Stimulated activated CD8-positive, alpha-beta memory T cell treated with anti-CD3 and anti-CD28 coated beads, Interleukin-15, amount 100 ng/mL, for 4 hours (primary cell): ENCODE measurements around the gene IFT20.

Experiments used
- DNase-seq, 2 donors: peaks; one replicate each; pipeline ENCODE4 v3.0.0-alpha.2; 2020; ENCODE audit warnings: low read depth in 2 of 2

The IFT20 gene

DNA sequence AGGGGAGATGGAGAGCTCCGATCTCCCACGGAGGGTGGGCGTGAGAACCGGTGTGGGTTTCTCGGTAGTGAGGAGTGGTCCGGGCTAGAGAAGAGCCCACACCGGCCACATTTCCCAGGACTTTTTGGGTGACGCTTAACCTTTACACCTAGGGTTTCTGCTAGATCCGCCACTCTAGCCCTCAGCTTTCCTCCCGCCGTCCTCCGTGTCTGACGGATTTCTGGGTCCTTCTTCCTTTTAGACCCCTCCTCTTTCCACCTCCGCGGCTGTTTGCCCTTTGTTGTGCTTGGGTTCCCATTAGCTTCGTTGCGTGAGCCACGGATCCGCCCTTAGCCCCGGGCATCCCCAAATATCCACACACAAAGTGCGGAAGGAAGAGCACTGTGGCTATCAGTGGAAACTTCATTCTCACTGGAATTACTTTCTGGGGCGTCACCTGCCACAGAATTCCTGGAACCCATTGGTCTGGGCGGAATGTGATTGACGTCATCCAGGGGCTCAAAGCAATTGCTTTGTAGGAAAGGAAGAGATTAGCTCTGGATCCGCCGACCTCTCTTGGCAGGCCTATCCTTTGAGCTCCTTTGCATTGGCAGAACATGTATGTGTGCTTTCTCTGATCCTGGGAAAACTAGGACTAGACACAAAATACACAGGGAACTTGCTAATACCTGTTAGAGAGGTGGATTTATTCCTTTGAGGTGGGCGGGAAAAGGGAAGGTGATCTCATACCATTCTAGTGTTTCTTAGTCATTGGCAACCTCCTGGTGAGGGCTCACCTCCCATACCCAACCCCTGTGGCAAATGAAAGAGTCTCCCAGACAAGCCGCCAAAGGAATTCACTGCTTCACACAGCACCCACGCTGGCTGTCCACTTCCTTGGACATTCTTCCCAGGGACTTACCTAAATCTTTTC, 943 bp upstream of the IFT20 start:
- DNase-seq: no peak

DNA sequence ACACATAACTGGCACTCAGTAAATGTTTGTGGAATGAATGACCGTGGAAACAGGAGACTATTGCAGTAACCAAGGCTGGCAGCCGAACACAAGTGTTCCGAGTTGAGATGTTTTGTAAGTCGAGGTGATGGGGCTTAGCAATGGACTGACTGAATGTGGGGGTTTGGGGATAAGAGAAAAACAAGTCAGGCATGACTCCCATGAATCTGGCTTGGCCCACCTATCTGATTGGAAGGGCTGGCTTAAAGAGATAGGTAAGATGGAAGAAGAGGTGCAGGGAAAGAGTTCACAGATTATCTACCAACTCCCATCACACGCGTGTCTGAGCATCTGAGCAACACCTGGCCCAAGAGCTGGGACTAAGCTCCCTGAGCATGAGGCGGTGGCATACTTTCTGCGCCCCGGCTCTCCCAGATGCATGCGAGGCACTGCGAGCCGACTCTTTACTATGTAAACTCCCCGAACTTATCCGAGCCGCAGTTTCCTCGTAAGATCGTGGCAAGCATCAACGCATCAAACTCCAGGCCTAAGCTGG, 539 bp downstream of the IFT20 start:
- DNase-seq: no peak

DNA sequence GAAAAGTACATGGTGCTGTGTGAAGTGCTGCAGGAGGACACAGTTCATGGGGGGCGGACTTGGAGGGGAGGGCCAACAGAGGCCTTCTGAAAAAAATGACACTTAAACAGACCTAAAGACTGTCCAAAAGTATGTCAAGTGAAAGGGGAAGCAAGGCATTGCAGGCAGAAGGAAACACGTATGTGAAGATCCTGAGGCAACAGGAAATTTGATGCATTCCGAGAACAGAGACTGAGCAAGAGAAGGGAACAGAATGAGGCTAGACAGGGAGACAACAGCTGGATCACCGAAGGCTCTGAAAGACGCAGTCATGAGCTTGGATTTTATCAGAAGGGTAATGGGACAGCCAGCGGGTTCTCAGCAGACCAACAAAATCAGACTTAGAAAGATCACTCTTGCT, 1.1 kb downstream of the IFT20 start:
- DNase-seq: no peak

DNA sequence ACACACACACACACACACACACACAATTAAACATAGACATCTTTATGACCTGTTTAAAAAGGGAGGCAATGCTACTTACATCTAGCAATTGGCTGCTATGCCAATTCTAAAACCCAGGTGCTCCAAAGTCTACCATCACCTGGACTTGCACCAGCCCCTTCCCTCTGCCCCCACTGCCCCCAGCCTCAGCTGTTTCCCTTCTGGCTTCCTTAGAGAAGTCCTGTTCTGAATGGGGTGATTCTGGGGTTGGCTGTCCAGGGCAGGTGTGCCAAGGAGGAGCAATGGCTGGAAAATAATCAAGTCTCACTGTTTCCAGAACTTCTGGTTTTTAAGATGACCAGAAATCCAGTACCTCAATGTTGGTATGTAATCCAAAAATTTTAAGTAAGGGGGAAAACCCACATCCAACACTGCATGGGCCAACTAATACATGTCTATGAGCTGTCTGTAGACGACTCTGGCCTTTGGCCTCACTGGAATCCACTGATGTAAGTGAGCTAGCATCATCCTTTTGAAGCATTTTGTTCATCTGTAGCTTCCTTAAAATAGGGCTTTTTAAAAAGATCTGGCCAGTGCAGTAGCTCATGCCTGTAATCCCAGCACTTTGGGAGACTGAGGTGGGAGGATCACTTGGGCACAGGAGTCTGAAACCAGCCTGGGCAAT, 2.1 kb downstream of the IFT20 start:
- DNase-seq: no peak

DNA sequence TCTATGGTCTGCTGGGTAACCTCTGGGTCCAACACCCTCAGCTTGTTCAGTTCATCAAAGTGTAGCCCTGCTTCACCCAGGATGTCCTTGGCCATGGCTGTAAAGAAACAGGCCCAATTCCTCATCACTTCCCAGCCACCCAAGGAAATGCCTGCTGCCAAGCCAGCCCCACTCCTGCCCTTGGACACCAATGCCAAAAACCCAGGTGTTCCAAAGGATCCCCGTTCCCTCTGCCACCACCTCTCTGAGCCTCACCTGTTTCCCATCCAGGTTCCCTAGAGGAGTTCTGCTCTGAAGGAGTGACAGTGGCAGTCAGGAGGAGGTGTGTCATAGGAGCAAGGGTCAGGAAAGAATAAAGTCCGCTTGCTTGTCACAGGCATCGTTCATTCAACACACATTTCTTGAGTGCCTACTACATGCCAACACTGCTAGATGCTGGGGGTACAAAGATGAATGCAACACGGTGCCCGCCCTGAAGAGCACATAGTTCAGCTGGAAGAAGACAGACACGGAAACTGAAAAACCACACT, 3.3 kb downstream of the IFT20 start:
- no peak for DNase-seq

DNA sequence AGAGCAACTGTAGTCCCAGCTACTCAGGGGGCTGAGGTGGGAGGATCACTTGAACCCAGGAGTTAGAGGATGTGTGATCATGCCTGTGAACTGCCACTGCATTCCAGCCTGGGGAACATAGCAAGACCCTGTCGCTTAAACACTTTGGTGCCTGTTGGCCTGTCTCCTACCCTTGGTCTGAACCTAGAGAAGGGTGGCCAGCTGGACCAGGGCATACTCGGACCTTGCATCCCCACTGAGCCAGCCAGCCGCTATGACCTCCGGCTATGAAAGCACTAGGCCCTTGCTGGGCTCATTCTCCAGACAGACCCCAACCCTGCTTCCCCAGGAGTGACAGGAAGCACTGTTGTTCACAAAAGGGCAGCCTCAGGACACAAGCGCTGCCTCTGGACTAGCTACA, 4.6 kb downstream of the IFT20 start:
- DNase-seq: no peak

DNA sequence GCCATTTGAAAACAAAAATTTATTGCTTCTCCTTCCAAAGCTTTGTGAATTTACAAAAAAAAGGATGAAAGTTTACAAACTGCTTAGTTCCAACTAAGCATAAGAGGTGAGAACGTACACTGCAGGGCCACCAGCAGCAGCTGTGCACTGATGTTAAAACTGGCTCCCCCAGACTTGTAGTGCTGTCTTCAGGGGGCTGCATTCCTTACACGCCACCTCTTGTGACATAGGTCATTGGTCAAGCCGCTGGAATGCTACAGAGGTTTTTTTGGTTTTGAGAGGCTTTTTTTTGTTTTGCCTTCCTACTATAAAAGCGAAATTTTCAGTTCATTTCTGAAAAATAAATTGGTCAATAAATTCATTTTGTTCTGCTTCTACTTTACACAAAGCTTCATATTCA, 6.9 kb downstream of the IFT20 start:
- no peak for DNase-seq

DNA sequence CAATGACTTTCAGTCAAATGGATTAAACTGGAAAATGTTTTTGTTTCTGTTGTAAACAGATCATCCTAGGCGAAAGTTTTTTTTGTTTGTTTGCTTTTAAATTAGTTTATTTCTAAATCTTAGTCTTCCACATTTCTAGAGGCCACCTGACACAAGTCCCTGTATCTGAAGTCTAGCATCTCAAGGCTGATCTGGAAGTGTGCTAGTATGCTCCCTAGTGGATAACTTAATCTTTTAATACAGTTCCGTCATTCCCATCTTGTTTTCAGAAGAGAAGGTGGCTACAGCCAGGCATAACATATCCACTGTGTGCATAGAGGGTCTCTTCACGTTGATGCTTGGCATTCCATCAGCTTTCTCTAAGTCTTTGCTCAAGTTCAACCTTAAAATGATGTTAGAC, 7.6 kb downstream of the IFT20 start:
- DNase-seq: no peak

DNA sequence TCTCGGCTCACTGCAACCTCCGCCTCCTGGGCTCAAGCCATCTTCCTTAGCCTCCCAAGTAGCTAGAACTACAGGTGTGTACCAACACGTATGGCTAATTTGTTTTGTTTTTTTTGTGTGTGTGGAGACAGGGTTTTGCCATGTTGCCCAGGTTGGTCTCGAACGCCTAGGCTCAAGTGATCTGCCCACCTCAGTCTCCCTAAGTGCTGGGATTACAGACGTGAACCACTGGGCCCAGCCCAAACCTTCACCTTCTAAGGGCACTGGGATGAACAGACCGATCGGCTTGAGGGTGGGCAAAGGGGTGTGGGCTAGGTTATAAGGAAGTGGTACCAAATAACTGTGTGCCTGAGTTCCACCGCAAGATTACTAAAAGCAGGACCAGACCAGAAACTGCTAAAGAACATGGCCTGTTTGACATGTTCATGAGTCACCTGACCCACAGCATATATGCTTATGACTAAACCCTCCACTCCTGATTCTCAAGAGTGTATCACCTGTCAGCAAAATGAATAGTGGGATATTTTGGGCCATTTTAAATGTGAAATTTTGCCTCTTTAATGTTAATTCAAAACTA, 8.2 kb downstream of the IFT20 start:
- DNase-seq: no peak

DNA sequence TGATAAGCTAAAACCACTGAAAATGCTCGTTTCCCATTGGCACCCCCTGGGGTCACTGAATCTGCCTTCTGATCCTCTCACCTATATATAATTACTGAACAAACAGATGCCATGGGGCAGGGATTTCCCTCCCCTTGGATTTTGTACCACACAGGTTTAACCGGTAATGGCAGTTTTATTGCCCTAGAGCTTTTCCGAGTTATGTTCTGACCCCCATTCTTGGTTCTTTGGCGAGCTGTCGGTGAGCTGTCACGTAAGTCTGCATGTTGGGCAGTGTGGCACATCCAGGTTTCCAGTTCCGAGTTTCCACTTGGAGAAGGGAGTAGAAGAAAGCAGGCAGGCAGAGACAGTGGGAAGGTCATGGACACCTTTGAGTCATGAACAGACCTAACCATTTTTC, 9.2 kb downstream of the IFT20 start:
- DNase-seq: no peak

DNA sequence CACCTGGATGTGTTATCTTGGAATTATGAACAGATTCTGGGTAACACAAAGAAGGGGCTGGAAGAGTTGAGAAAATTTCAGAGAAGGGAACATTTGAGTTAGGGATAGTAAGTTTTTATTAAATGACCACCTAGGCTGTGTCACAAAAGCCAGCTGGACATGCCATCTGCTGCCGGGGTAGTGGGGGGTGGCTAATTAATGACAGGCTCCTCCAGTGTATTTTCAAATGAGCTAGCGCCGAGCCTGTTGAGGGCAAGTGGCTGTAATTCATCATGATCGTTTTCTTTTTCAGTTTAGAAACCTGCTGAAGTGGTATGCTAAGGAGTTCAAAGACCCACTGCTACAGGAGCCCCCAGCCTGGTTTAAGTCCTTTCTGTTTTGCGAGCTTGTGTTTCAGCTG, 10.1 kb downstream of the IFT20 start:
- DNase-seq: no peak

DNA sequence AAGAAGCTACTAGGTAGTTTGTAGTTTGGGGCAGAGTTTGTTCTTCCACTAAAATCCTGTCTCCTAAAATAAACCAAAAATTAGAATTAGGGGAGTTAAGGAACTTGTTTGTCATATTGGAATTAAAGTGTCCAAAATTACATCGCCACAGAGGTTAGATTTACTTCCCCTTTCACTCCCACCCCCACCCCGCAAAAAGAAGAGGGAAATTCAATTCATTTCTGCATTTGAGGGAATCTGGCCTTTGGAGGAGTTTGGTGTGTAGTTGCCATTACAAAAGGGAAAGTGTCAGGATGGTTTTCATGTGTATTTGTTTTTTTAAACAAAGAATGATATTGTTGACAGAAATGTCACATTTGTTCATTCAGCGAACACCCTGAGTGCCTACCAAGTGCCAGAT, 10.5 kb downstream of the IFT20 start:
- no peak for DNase-seq

DNA sequence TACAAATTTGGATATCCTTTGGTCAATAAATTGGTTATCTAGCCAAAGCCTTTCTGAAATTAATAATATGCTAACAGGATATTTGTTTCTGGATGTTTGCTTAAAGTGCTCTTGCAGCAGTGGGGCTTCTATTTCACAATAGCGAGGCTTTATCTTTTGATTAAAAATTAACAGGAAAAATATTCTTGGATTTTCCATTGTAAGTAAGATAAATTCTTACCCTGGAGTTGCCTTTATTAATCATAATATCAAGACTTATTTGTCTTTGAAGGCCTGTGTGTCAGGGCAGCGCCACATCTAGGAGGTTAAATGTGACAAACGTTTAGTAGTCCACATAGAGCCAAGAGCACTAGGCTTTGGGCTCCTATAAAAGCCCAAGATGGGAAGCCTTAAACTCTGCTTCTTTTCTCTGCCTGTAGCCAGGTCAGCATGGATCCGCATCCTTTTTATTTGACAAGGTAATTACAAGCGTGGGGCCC, 11.0 kb downstream of the IFT20 start:
- no peak for DNase-seq

DNA sequence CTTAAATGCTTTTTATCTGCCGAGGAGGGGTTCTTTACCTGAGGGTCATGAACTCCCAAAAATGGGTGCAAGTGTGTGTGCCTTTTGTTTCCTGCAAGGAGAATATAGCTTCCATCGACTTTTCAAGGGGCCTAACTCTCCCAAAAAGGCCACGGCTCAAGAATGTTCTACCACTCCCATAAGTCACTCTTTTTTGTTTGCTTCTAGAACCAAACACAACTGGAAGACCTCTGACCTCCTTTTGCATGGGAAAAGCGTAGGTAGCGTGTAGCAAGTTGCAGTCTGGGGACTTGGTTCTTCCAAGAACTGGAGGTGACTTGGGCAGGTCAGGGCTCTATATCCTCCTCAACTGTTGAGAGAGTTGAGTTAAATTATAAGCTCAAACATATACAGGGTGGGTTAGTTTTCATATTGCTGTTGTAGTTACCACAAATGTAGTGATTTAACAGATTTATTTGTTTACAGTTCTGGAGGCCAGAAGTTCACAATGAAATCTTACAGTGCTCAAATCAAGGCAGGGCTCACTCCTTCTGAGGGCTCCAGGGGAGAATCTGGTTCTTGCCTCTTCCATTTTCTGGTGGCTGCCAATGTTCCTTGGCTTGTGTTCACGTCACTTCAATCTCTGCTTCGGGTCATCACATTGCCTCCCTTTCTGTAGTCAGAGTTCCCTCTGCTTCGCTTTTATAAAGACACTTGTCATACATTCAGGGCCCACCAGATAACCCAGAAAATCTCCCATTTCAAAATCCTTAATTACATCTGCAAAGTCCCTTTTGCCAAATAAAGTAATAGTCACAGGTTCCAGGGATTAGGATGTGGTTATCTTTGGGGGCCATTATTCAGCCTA, 14.8 kb downstream of the IFT20 start:
- DNase-seq: no peak

DNA sequence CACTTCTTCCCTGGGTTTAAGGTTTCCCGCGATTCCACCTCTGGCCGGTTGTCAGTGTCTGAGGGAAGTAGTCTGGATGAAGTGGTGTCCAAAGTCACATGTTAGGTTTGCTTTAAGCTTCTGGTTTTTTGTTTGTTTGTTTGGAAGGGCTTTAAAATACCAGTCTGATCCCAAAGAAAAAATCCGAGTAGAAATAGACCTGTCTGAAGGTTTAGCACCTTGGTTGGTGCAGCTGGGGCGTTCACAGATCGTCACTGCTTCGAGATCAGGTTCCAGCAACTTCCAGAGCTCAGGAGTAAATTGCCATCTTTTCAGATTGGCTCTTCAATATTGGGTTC, 15.7 kb downstream of the IFT20 start:
- no peak for DNase-seq

DNA sequence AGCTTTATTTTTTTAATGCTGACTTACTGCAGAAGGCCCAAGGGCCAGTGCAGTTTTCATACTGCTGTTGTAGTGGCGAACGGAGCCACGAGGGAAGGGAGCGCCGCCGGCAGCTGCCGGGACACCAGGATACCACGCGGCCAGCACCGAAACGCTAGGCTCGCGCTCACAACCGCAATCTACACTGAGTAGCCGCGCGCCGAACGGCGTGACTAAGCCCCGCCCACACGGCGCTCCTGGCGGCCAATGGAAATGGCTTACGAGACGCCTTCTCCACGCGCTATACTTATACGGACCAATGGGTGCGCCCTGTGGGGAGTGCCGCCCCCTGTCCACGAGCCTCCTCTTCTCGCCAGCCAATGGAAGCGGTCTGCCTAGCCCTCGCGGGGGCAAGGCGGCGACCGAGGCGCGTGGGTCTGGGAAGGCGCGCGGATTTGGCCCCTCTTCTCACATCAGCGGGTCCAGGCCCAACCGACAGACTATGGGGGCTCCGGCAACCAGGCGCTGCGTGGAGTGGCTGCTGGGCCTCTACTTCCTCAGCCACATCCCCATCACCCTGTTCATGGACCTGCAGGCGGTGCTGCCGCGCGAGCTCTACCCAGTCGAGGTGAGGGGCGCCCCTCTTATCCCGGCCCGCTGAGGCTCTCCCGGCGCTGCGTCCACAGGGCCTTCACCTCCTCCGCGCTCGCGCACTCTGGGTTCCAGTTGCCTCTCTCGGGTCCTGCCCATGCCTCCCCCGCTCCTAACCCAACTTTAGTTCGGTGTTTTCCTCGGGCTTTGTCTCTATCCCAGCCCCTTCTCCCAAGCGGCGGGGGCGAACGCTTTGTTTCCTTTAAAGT, 16.3 kb downstream of the IFT20 start, which contains the start of gene TMEM97:
Gene TMEM97, plus strand, starts transcription at position 442 of the 839 bp plus-strand sequence. Its CDS starts 40 bp downstream, at position 482.
- DNase-seq: peak; percentile 89 to 91

DNA sequence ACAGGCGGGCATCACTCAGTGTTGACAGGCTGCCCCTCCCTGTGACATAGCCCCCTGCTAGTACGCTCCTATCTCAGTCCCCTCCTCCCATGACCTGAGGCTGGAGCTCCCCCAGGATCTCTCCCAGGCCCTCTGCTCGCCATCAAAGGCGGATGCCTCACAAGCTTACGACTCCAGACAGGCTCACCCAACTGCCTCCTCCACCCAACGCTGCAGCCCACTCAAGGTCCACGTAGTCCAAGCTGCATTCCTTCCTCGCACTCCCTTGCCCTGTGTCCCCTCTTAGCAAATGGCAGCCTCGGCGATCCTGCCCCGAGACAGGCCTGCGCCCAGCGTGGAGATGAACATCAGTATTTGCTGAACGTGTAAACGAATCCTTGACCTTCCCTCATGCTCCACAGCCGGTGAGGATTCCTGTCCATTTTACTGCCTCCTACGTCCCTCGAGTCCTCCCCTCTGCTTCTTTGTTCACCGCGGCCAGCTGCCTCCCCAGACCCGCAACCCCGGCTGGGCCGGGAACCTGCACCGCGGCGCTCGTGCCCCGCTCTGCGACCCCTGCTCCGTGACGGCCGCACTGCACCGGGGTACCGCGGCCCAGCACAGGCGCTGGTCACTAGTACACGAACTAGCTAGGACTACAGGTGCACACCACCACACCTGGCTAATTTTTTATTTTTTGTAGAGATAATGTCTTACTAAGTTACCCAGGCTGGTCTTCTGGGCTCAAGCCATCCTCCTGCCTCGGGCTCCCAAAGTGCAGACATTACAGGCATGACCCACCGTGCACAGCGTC, 17.1 kb downstream of the IFT20 start:
- no peak for DNase-seq

DNA sequence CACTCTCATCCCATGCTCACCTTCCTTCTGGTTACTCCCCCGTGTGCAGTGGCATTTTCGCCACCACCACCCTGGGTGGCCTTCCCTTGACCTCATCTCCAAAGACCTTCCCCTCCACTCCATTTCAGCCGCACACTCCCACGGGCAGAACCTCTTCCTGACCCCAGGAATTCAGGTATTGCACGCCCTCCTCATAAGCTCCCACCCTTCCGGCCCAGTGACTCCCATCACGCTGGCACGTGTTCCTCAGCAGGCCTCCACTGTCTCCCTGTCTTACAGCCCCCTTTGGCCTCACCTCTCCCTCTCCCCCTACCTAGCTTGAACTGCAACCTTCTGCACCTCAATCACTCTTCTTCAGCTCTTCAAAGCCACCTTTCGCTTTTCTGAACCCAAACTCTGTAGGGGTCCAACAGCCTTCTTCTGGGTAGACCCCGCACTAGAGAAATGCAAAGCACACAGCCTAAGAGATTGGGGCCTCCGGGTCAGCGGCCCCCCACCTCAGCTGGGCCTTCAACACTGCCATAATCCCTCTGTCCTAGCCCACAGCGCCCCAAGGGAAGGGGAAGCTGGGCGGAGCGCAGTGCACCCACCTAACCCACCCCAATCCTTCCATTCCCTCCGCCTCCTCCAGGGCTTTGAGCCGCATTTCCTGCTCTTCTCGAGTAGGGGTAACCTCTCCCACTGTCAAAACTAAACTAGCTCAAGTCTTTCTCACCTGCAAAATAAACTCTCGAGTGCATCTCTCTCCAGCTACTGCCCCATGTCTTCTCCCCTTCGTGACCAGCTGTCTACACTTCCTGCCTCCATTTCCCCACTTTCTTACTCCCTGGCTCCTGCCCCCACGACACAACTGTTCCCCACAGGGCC, 17.9 kb downstream of the IFT20 start:
- no peak for DNase-seq
